GM19035 (cell line): ENCODE measurements around the gene LRIT1.
"Not testable (repeated sequence)": the region's sequence is repeated elsewhere in the genome, so short reads cannot be mapped to it uniquely, and the experiment has no call there.

ENCODE experiments used
- ATAC-seq: cut with Tn5 transposase; IDR thresholded peaks from one replicate; pipeline ENCODE4 v1.9.1; 2021; ENCODE audit not compliant: unreplicated experiment

LRIT1 gene

GRCh38 chr10:84241185-84241790 is at the start of gene LRIT1:
Gene LRIT1, minus strand, starts transcription at chr10:84241546. Its CDS starts 107 bp downstream, at chr10:84241439.
- no peak for ATAC-seq

- no peak for ATAC-seq
These were observed 48.9 kb upstream of the LRIT1 start for GRCh38 chr10:84290235-84290634.

GRCh38 chr10:84289521-84290200 is 48.3 kb upstream of the LRIT1 start:
- no peak for ATAC-seq

- no peak for ATAC-seq
These were observed 46.8 kb upstream of the LRIT1 start for GRCh38 chr10:84288151-84288550.

- ATAC-seq: no peak
These were observed 45.3 kb upstream of the LRIT1 start for GRCh38 chr10:84286695-84287094.

- ATAC-seq: not testable (repeated sequence)
These were observed 38.6 kb upstream of the LRIT1 start for GRCh38 chr10:84279876-84280475.

GRCh38 chr10:84270708-84271107 is 29.4 kb upstream of the LRIT1 start:
- no peak for ATAC-seq

- no peak for ATAC-seq
These were observed 28.4 kb upstream of the LRIT1 start for GRCh38 chr10:84269773-84270172.

- ATAC-seq: no peak
These were observed 27.8 kb upstream of the LRIT1 start for GRCh38 chr10:84269162-84269561.

- no peak for ATAC-seq
These were observed 26.3 kb upstream of the LRIT1 start for GRCh38 chr10:84267503-84268126.

GRCh38 chr10:84265418-84265817 is 24.1 kb upstream of the LRIT1 start:
- no peak for ATAC-seq

- ATAC-seq: peak; percentile 96
These were observed 23.3 kb upstream of the LRIT1 start for GRCh38 chr10:84264611-84265141.

GRCh38 chr10:84263716-84264115 is 22.4 kb upstream of the LRIT1 start:
- no peak for ATAC-seq

- ATAC-seq: no peak
These were observed 21.0 kb upstream of the LRIT1 start for GRCh38 chr10:84262190-84262956.

- ATAC-seq: no peak
These were observed 20.0 kb upstream of the LRIT1 start for GRCh38 chr10:84261236-84261915.

GRCh38 chr10:84258034-84258695 is 16.8 kb upstream of the LRIT1 start:
- no peak for ATAC-seq

- ATAC-seq: no peak
These were observed 16.1 kb upstream of the LRIT1 start for GRCh38 chr10:84257343-84258020.

- peak; percentile 72 for ATAC-seq
These were observed 15.4 kb upstream of the LRIT1 start for GRCh38 chr10:84256510-84257342.
